CD4-positive, alpha-beta T cell treated with Interferon alpha-2 for 1 hour (primary cell): ENCODE results near the gene MTIF3.

Source experiments
- DNase-seq, 2 donors: peaks; one replicate each; pipeline ENCODE4 v3.0.0-alpha.2; 2020 to 2022

The MTIF3 gene

DNA sequence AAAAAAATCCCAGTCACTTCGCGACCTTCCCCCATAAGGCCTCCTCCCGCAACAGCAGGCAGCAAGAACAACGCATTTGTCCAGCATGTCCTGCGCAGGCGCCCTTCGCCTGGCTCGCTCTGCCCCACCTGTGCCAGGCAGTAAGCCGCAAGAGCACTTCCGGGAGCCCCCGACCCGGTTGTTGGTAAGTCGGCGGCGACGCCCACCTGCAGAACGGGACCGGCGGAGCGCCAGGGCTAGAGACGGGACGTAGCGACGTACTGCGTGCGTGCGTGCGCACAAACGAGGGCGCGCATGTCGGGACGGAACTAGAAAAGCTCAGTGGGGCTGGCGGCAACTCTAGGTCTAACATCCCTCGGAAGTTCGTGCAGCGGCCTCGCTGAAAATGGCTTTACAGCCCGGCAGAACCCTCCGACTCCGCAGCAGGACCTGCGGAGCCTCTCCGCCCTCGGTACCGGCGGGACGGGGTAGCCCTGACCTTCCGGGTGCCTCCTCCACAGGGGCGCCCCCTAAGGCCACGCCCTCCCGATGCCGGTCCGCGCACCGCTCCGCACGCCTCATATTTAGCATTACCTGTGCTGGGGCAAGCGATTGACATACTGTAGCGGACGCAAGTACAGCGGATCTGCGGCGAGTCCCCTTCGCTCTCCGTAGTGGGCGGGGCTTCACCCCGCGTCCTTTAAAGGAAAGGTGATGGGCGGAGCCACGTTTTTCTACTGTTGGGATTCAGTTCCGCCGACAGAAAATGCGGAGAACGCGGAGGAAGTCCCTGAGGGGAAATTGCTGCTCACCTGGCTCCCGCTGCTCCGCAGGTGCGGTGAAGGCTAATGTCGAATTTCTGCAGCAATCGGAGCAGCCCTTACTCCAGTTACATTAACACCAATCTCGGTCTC lies at the start of gene MTIF3:
Gene MTIF3 (minus strand): TSS at position 629 of the 893 bp plus-strand sequence. CDS start 10,116 bp downstream, outside the sequence.
- peak; percentile 97 to 98 for DNase-seq

- DNase-seq: no peak
Measured at GRCh38 chr13:27497563-27498230, 47.3 kb upstream of the MTIF3 start.

DNA sequence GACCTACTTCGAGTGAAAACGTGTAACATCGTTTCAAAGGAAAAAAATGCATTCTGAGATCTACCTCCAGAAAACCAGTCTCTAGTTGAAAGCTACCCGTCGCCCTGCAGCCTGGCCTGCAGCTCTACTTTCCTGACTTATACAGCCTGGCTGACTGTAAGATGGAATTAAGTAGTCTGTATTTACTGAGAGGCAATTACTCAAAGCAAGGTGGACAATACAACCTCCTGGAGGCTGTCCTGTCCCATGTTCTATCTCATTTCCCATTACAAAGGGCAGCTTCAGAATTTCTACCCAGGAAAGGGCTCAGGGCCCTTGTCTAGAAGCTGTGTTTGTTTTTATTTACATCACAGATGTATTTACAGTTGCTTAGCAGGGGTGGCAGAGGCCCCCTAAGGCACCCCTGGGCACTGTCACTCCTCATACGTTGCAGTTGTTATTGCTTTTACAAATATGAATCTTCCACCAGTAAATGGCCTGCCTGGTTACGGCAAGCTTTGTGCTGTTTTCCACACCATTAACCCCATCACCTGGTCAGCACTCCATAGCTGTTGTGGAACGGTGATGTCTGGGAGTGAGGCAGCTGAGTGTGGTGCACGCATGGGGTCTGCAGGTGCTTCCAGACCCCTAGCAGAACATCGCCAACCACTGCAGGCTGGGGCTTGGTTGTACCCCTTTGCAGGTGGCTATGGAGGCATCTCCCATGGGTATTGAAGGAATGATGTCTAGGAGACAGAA lies 46.3 kb upstream of the MTIF3 start:
- DNase-seq: no peak

- DNase-seq: no peak
Measured at GRCh38 chr13:27496006-27496405, 45.6 kb upstream of the MTIF3 start.

DNA sequence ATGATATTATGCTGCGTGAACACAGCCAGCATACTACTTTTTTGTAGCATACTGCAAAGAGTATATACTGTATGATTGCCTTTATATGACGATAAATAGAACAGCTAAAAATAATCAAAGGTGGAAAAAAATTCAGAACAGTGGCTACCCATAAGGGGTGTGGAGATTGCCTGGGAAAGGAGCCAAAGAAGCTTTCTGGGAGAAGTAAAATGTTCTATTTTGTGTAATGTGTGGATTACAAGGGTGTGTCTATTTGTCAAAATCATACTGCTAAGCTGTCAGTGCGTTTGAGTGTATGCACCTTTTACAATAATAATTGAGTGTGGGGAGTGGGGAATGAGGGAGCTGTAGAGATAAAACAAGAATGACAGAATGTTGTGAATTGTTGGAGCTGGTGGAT lies 45.2 kb upstream of the MTIF3 start:
- no peak for DNase-seq

GRCh38 chr13:27493981-27494380 lies 43.6 kb upstream of the MTIF3 start:
- DNase-seq: no peak

- no peak for DNase-seq
Measured at GRCh38 chr13:27489456-27489855, 39.1 kb upstream of the MTIF3 start.

DNA sequence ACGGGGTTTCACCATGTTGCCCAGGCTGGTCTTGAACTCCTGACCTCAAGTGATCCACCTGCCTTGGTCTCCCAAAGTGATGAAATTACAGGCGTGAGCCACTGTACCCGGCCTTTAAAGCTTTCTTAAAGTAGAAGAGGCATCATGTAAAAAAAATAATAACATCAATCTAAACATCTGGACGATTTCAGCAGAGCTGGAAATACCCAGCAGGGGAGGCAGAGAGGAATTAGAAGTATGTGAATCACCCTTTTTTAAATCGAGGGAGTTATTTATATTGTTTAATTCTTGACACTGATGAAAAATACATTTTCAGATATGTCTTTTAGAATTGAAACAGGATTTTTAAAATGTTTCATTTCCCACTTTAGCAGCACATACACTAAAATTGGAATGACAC lies 37.4 kb upstream of the MTIF3 start:
- no peak for DNase-seq

DNA sequence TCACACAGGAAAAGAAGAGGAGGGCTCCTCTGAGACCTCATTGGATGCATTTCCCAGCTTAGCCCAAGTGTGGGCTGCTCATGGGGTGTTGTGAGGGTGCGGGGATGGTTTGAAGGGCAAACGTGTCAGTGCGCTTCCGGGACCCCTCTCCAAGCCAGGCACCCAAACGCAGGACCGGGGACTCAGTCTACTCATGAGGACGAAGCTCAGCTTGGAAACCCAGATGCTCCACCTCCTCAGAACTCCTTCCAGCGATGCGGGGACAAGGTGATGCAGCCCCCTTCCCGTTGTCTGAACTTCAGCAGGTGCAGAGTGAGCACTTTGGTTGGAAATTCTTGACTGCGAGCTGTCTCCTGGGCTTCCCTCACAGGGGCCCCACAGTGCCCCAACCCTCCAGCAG lies 33.1 kb upstream of the MTIF3 start:
- DNase-seq: no peak

DNA sequence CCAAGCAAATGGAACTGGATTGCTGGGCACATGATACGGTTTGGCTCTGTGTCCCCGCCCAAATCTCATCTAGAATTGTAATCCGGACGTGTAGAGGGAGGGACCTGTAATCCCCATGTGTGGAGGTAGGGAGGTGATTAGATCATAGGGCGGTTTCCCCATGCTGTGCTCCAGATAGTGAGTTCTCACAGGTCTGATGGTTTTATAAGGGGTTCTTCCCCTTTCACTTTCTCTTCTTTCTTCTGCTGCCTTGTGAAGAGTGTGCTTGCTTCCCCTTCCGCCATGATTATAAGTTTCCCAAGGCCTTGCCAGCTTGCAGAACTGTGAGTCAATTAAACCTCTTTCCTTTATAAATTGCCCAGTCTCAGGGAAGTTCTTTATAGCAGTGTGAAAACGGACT lies 32.6 kb upstream of the MTIF3 start:
- peak; percentile 33 to 74 for DNase-seq

DNA sequence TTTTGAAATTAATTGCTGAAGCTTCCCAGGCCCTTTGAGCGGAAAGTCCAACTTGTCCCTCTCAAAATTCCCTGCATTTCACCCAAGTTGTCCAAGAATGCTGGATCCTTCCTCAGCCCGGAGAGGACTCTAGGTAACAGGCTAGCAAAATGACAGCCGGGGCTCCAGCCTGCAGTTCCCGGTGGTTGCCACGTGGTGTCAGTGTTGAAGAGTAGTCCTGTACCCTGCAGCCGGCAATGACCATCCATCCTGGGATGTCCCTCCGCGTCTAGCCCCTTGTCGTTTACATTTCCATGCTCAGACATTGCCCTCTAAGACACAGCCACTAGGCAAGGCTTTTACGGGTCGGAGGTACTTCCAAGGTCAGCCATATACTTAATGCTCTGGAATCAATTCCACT lies 31.4 kb upstream of the MTIF3 start:
- DNase-seq: peak in 1 of 2 donors; percentile 21

GRCh38 chr13:27476943-27477703 lies 26.8 kb upstream of the MTIF3 start:
- DNase-seq: peak in 1 of 2 donors; percentile 5

- no peak for DNase-seq
Measured at GRCh38 chr13:27474751-27475268, 24.4 kb upstream of the MTIF3 start.

GRCh38 chr13:27472941-27473340 lies 22.6 kb upstream of the MTIF3 start:
- DNase-seq: no peak

DNA sequence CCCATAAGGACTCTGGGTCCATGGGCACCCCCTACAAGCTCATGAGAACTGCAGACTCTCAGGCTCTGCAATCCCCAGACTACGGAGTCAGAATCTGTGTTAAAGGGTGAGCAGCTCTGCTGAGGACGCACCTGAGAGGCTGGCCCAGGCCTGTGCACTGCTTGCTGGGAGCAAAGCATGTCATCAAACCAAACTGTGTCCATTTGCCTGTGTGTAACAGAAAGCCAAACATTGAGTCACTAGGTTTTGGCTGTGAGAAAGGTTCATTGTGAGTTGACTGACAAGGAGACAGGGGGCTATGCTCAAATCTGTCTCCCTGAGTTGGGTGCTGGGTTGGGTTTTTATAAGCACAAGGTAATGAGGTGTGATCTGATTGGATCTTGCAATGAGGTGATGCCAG lies 22.1 kb upstream of the MTIF3 start:
- DNase-seq: no peak

DNA sequence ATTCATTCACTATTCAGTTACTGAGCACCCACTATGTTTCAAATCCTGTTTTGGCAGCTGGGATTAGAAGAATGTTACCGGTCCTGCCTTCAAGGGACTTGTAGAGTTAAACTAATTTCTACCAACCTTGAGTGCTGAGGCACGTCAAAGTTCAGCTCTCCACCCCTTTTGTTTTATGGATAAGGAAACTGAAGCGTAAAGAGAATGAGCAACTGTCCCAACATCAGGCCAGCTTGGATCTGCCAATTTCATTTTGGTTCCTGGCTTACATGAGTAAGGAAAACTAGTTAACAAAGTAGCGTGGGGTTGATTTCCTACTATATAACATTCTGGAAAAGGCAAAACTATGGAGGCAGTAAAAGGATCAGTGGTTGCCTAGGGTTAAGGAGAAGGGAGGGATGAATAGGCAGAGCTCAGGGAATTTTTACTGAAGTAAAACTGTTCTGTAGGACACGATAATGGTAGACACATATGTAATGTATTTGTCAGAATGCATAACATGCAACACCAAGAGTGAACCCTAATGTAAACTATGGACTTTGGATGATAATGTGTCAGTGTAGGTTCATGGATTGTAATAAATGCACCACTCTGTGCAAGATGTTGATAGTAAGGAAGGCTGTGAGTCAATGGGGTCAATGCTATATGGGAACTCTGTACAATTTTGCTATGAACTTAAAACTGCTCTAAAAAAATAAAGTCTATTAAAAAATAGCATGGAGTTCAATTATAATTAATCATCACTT lies 19.9 kb upstream of the MTIF3 start:
- DNase-seq: no peak

DNA sequence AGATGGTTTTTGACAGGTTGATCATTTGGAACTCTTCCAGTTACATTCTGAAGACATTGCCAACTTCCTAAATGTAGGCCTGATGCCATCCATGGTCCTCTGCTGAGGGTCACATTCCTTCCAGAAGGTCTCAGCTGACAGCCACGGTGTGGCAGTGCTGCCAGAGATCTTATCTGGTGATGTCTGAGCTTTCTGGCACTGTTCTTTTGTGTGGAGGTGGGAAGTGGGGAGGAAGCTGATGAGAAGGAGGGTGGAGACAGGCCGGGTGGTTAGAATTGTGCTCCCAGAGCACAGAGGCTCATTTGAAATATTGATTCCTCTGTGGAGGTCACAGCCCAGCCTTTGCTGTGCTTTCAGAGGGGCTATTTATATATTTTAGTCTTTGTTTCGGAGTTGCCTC lies 16.1 kb upstream of the MTIF3 start:
- no peak for DNase-seq

- DNase-seq: no peak
Measured at GRCh38 chr13:27465611-27466010, 15.2 kb upstream of the MTIF3 start.

DNA sequence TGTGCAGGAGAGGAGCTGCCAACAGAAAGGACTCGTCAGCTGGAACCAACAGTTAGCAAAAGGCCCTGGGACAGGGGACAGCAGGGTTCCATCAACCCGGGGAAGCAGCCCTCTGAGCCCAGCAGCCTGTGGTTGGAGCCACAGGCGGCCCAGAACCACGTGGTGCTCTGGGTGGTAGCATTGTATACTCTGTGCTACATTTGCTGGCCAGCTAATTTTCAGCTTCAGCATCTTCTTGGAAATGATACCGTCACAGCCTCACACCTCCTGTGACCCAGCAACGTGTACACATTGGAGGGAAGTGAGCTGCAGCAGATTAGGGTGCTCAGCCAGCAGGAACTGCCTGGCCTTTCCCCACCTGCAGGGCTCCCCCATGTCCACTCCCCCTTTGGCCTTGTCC lies 13.1 kb upstream of the MTIF3 start:
- DNase-seq: no peak

DNA sequence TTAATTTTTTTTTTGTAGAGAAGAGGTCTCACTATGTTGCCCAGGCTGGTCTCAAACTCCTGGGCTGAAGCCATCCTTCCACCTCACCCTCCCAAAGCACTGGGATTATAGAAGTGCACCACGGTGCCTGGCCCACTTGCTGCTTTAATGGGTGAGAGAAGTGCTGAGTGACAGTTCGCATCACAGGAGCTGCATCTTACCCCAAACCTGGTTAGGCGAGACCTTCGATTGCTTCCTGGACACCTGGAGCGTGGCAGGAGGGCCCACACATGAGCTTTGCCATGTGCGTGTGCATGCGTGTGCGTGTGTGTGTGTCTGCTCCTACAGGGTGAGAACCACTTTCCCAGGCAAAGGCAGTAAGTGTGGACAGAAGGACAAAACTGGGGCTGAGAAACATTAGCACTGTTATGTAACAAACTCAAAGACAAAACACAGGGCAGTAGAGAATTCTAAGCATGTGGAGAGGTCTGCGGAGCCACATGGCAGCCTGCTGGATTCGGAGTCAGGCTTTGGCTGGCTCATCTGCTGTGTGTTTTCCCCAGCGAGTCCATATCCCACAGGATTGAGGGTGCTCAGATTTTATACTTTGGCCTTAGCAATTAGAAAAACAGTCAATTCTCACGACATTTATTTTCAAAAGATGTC lies 11.7 kb upstream of the MTIF3 start:
- no peak for DNase-seq

DNA sequence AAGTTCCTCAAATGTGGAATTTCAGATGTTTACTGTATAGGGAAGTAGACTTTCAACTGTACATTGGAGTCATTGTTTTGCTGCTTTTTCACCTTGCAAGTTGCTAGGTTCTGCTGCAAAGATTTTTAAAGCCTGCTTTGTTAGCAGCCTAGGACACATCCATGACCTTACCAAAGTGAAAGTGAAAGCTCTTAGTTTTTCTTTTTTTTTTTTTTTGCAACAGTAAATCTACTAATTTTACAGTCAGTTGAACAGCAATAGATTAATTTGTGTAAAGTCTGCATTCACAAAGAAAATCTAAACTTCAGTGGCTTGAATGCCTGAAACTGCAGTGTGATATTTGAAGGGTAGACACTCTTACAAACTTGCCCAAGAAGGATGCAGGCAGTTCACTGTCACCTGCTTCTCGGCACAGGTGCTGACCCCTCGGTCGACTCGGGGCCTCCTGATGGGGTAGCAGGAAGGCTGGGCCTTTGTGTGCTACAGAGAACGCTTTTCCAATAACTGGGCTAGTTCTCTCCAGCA lies 5.0 kb upstream of the MTIF3 start:
- DNase-seq: peak in 1 of 2 donors; percentile 24
